Gastroesophageal sphincter (tissue), 4 donors: ENCODE measurements around the gene ESYT3. TPM values are rescaled to one million over a fixed set of nuclear protein-coding genes. Genes with fewer than 3 reads are reported as not detected.

Source experiments
- ATAC-seq: fragments of 150-250 bp; one replicate; pipeline ENCODE4 v1.9.1; 2016; ENCODE audit warnings: mild to moderate bottlenecking, moderate library complexity
- H3K27ac ChIP-seq, 4 donors: fragments of 200-600 bp; sonication (generic) in 3 of 4; 1 replicate in 3 of 4; 2 replicates in 1 of 4; pipeline ENCODE4 v1.5.1; 2016 to 2019
- H3K27me3 ChIP-seq: fragments of 200-600 bp; sonication (generic); one replicate; pipeline ENCODE4 v1.5.1; 2019
- H3K36me3 ChIP-seq, 2 donors: fragments of 200-600 bp; sonication (generic); one replicate each; pipeline ENCODE4 v1.5.1; 2019; ENCODE audit warnings: control low read depth in 1 of 2
- H3K4me1 ChIP-seq, 3 donors: fragments of 200-600 bp; sonication (generic); 1 replicate in 2 of 3; 2 replicates in 1 of 3; pipeline ENCODE4 v1.5.1; 2016 to 2019; ENCODE audit warnings: control low read depth in 2 of 3
- H3K4me3 ChIP-seq, 2 donors: fragments of 200-600 bp; sonication (generic); one replicate each; pipeline ENCODE4 v1.5.1; 2019; ENCODE audit warnings: mild to moderate bottlenecking in 1 of 2, moderate library complexity in 1 of 2
- H3K9me3 ChIP-seq, 3 donors: fragments of 200-600 bp; sonication (generic); one replicate each; pipeline ENCODE4 v1.5.1; 2017 to 2019; ENCODE audit warnings: control low read depth in 2 of 3
- CTCF ChIP-seq, 4 experiments: fragments of 200-600 bp in 2 of 4; fragments of 450-650 bp in 2 of 4; sonication (generic) in 1 of 4; IDR thresholded peaks; one replicate each; pipeline ENCODE4 v1.5.1; 2017 to 2019; ENCODE audit warnings: antibody characterized with exemption in 4 of 4, mild to moderate bottlenecking in 2 of 4, moderate library complexity in 2 of 4
- EP300 ChIP-seq: sonication (generic); formaldehyde crosslinking; IDR thresholded peaks from one replicate; pipeline ENCODE4 v1.6.1; 2017; ENCODE audit warnings: antibody characterized with exemption, mild to moderate bottlenecking
- POLR2A ChIP-seq, 2 donors: fragments of 450-650 bp; IDR thresholded peaks; one replicate each; pipeline ENCODE4 v1.6.1; 2017; ENCODE audit warnings: antibody characterized with exemption in 2 of 2, mild to moderate bottlenecking in 2 of 2, moderate library complexity in 1 of 2
- POLR2AphosphoS5 ChIP-seq: sonication (generic); formaldehyde crosslinking; IDR thresholded peaks from one replicate; pipeline ENCODE4 v1.6.1; 2017; ENCODE audit warnings: antibody characterized with exemption
- WGBS, 2 donors: methylation state at CpG; one replicate each; pipeline ENCODE4 v1.1.5; 2018; ENCODE audit warnings: low coverage in 1 of 2; 5-methylcytosine and 5-hydroxymethylcytosine counted together
- total RNA-seq, 4 donors: library from RNA; depleted of rRNA; stranded (reverse); fragments of >200 nt; gene quantifications; one replicate each; pipeline ENCODE4 v1.1.0, GENCODE V29; 2016

Gene ESYT3
- 1 to 10 TPM in 3 of 4 donors, under 1 TPM in 1; 0.93 to 1.9 (median 1.4) TPM for total RNA-seq

GRCh38 chr3:138434276-138434874, at the start of gene ESYT3:
Gene ESYT3 (plus strand): TSS chr3:138434616. CDS start chr3:138434799, 183 bp downstream.
- Histone ChIP-seq H3K4me3 (peak within 1 kb of the TSS; percentile 17 to 59), H3K27me3 (peaks cover 61% of the 10 kb centered on the region), H3K36me3 (no peaks in the 10 kb centered on the region), H3K27ac (peak within 1 kb of the TSS in 1 of 4 donors; percentile 32), H3K4me1 (peaks cover 0 to 28% (median 17%) of the 10 kb centered on the region in 3 donors), H3K9me3 (no peaks in the 10 kb centered on the region)
- WGBS, 2 donors: 9% methylated on average over 6 of the region's 54 CpGs; no CpG with 5 or more reads in 1 of the 2 donors
- no peak for TF ChIP-seq POLR2A (IDR thresholded peaks at IDR 0.05)
- no peak for TF ChIP-seq CTCF (IDR thresholded peaks at IDR 0.05)
- TF ChIP-seq EP300: no peak
- no peak for TF ChIP-seq POLR2AphosphoS5
- peak; percentile 82 for ATAC-seq

- WGBS, 2 donors: 84 to 85% methylated on average over 2 to 5 of the region's 5 CpGs
- TF ChIP-seq POLR2AphosphoS5 (no peak), POLR2A (IDR thresholded peaks at IDR 0.05) (no peak), CTCF (IDR thresholded peaks at IDR 0.05) (no peak), EP300 (no peak)
- ATAC-seq: no peak
- H3K36me3 ChIP-seq: no peaks in the 10 kb centered on the region
- H3K9me3 ChIP-seq: no peaks in the 10 kb centered on the region
- no peak overlapping the region for H3K4me3 ChIP-seq
- no peaks in the 10 kb centered on the region for H3K27me3 ChIP-seq
- no peak overlapping the region for H3K27ac ChIP-seq
- H3K4me1 ChIP-seq: peaks cover 17 to 36% (median 25%) of the 10 kb centered on the region in 3 donors
Observed at GRCh38 chr3:138384976-138385375, 49.4 kb upstream of the ESYT3 start.

GRCh38 chr3:138389144-138389601, 45.2 kb upstream of the ESYT3 start:
- Histone ChIP-seq H3K36me3 (no peaks in the 10 kb centered on the region), H3K4me1 (peaks cover 3 to 18% (median 12%) of the 10 kb centered on the region in 3 donors), H3K9me3 (no peaks in the 10 kb centered on the region), H3K27me3 (no peaks in the 10 kb centered on the region), H3K27ac (peak overlapping the region in 2 of 4 donors; percentile 79 to 83), H3K4me3 (no peak overlapping the region)
- ATAC-seq: peak; percentile 6
- 76 to 92% methylated on average over 5 to 6 of the region's 6 CpGs for WGBS, 2 donors
- TF ChIP-seq POLR2A (IDR thresholded peaks at IDR 0.05) (no peak), EP300 (no peak), POLR2AphosphoS5 (no peak), CTCF (IDR thresholded peaks at IDR 0.05) (no peak)

- ATAC-seq: peak; percentile 89
- Histone ChIP-seq H3K9me3 (no peaks in the 10 kb centered on the region), H3K4me3 (no peak overlapping the region), H3K27ac (peak overlapping the region; percentile 41 to 83 (median 73)), H3K36me3 (no peaks in the 10 kb centered on the region), H3K27me3 (no peaks in the 10 kb centered on the region), H3K4me1 (peaks cover 3 to 18% (median 12%) of the 10 kb centered on the region in 3 donors)
- TF ChIP-seq POLR2AphosphoS5 (peak; percentile 44), POLR2A (IDR thresholded peaks at IDR 0.05) (no peak)
- WGBS, 2 donors: 23 to 40% methylated on average over 6 to 8 of the region's 9 CpGs
Observed at GRCh38 chr3:138389841-138390581, 44.4 kb upstream of the ESYT3 start.

- no peak for ATAC-seq
- H3K4me3 ChIP-seq: no peak overlapping the region
- no peaks in the 10 kb centered on the region for H3K9me3 ChIP-seq
- peak overlapping the region in 3 of 4 donors; percentile 67 to 83 (median 79) for H3K27ac ChIP-seq
- no peaks in the 10 kb centered on the region for H3K36me3 ChIP-seq
- TF ChIP-seq POLR2A (IDR thresholded peaks at IDR 0.05) (no peak), EP300 (no peak), POLR2AphosphoS5 (no peak), CTCF (IDR thresholded peaks at IDR 0.05) (no peak)
- WGBS, 2 donors: 86% methylated on average over 1 of the region's 2 CpGs; no CpG with 5 or more reads in 1 of the 2 donors
- no peaks in the 10 kb centered on the region for H3K27me3 ChIP-seq
- peaks cover 3 to 18% (median 12%) of the 10 kb centered on the region in 3 donors for H3K4me1 ChIP-seq
Observed at GRCh38 chr3:138390582-138390932, 43.9 kb upstream of the ESYT3 start.
